ENCODE measurements around the gene LAMA4. TPM values are rescaled to one million over a fixed set of nuclear protein-coding genes. Genes with fewer than 3 reads are reported as not detected.

The LAMA4 gene
- total RNA-seq, 1 experiment from 2014 or later = 0.72 TPM

GRCh38 chr6:112198582-112198981 lies 55.8 kb downstream of the LAMA4 start:
- Mint-ChIP-seq H3K27me3 (ENCODE audit: insufficient read depth, unreplicated experiment) (no peaks in the 10 kb centered on the region), H3K36me3 (ENCODE audit: insufficient read depth, unreplicated experiment) (peaks cover 7% of the 10 kb centered on the region), H3K4me3 (ENCODE audit: unreplicated experiment) (no peak overlapping the region), H3K4me1 (ENCODE audit: insufficient read depth, unreplicated experiment) (peaks cover 3% of the 10 kb centered on the region), H3K27ac (ENCODE audit: low read depth, unreplicated experiment) (no peak overlapping the region), H3K9me3 (ENCODE audit: unreplicated experiment) (no peaks in the 10 kb centered on the region)
- ChIA-PET POLR2A (interaction anchor here (0.8 to 1.1 kb wide), 3 partner anchors 23 to 106 kb away, joined by 3 read pairs; no protein-coding TSS in a partner anchor), CTCF (interaction anchor here (1.1 to 2.3 kb wide), 3 partner anchors 10 to 36 kb away, joined by 3 to 11 read pairs (median 8); no protein-coding TSS in a partner anchor)
- no peak for TF ChIP-seq CTCF (IDR thresholded peaks at IDR 0.05; ENCODE audit: unreplicated experiment)
- intact Hi-C loops (cut with micrococcal nuclease) = no loop called here
- BruUV-seq (replicated peaks) = no TSS peak
- DNase-seq (ENCODE audit: unreplicated experiment) = no peak

- TF ChIP-seq CTCF (IDR thresholded peaks at IDR 0.05; ENCODE audit: unreplicated experiment) = no peak
- Mint-ChIP-seq H3K27me3 (ENCODE audit: insufficient read depth, unreplicated experiment) (no peaks in the 10 kb centered on the region), H3K4me1 (ENCODE audit: insufficient read depth, unreplicated experiment) (no peaks in the 10 kb centered on the region), H3K27ac (ENCODE audit: low read depth, unreplicated experiment) (no peak overlapping the region), H3K4me3 (ENCODE audit: unreplicated experiment) (no peak overlapping the region), H3K9me3 (ENCODE audit: unreplicated experiment) (no peaks in the 10 kb centered on the region), H3K36me3 (ENCODE audit: insufficient read depth, unreplicated experiment) (peaks cover 7% of the 10 kb centered on the region)
- intact Hi-C loops (cut with micrococcal nuclease) = no loop called here
- BruUV-seq (replicated peaks) = no TSS peak
- POLR2A ChIA-PET = interaction anchor here (1.1 kb wide), 2 partner anchors 107 to 110 kb away, joined by 3 read pairs; partner anchors contain the start of genes FAM229B and TUBE1
- CTCF ChIA-PET = interaction anchor here (0.6 to 2.3 kb wide), 2 partner anchors 17 to 90 kb away, joined by 4 to 11 read pairs; no protein-coding TSS in a partner anchor
- no peak for DNase-seq (ENCODE audit: unreplicated experiment)
Measured at GRCh38 chr6:112197636-112198035, 56.7 kb downstream of the LAMA4 start.

- no TSS peak for BruUV-seq (replicated peaks)
- CTCF ChIA-PET = interaction anchor here (0.6 to 1.9 kb wide), 4 partner anchors 16 to 634 kb away, joined by 3 to 10 read pairs (median 4); no protein-coding TSS in a partner anchor
- no peaks in the 10 kb centered on the region for H3K27me3 Mint-ChIP-seq (ENCODE audit: insufficient read depth, unreplicated experiment)
- TF ChIP-seq CTCF (IDR thresholded peaks at IDR 0.05; ENCODE audit: unreplicated experiment) = no peak
- POLR2A ChIA-PET = no interaction called here
- no peak overlapping the region for H3K4me3 Mint-ChIP-seq (ENCODE audit: unreplicated experiment)
- no peak for DNase-seq (ENCODE audit: unreplicated experiment)
- no peaks in the 10 kb centered on the region for H3K4me1 Mint-ChIP-seq (ENCODE audit: insufficient read depth, unreplicated experiment)
- no peak overlapping the region for H3K27ac Mint-ChIP-seq (ENCODE audit: low read depth, unreplicated experiment)
- H3K9me3 Mint-ChIP-seq (ENCODE audit: unreplicated experiment) = no peaks in the 10 kb centered on the region
- intact Hi-C loops (cut with micrococcal nuclease) = no loop called here
- H3K36me3 Mint-ChIP-seq (ENCODE audit: insufficient read depth, unreplicated experiment) = peaks cover 7% of the 10 kb centered on the region
Measured at GRCh38 chr6:112196306-112196705, 58.1 kb downstream of the LAMA4 start.

- BruUV-seq (replicated peaks) = no TSS peak
- no peak overlapping the region for H3K4me3 Mint-ChIP-seq (ENCODE audit: unreplicated experiment)
- no peak overlapping the region for H3K27ac Mint-ChIP-seq (ENCODE audit: low read depth, unreplicated experiment)
- H3K27me3 Mint-ChIP-seq (ENCODE audit: insufficient read depth, unreplicated experiment) = no peaks in the 10 kb centered on the region
- ChIA-PET CTCF (interaction anchor here (0.9 to 1.9 kb wide), 4 partner anchors 15 to 116 kb away, joined by 3 to 10 read pairs (median 4); no protein-coding TSS in a partner anchor), POLR2A (interaction anchor here (0.6 kb wide), 1 partner anchor 21 kb away, joined by 3 read pairs; no protein-coding TSS in a partner anchor)
- TF ChIP-seq CTCF (IDR thresholded peaks at IDR 0.05; ENCODE audit: unreplicated experiment) = no peak
- no peaks in the 10 kb centered on the region for H3K4me1 Mint-ChIP-seq (ENCODE audit: insufficient read depth, unreplicated experiment)
- H3K36me3 Mint-ChIP-seq (ENCODE audit: insufficient read depth, unreplicated experiment) = no peaks in the 10 kb centered on the region
- H3K9me3 Mint-ChIP-seq (ENCODE audit: unreplicated experiment) = no peaks in the 10 kb centered on the region
- DNase-seq (ENCODE audit: unreplicated experiment) = no peak
- intact Hi-C loops (cut with micrococcal nuclease) = no loop called here
Measured at GRCh38 chr6:112195166-112195565, 59.2 kb downstream of the LAMA4 start.
